ENCODE measurements around the gene DNM3. TPM values are rescaled to one million over a fixed set of nuclear protein-coding genes. Genes with fewer than 3 reads are reported as not detected.

Gene DNM3
- total RNA-seq, 1 experiment from 2014 or later = 1.2 TPM

DNA sequence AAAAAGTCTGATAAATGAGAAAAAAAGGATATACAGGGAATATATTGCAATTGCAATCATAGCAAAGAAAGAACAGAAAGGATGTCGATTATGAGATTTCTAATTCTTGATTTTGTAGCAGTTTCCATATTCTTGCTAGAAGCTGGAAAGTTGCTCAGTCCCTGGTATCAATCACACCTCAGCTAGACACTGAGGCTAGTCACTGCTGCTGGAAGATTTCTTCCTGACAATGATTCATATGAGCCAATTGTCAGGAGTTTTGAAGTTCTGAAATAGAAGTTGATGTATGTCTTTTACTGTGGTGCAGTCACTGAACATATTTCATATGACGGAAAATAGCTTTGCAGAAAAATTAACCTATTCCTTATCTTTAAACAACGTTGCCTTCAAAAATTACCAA is 370.8 kb downstream of the DNM3 start:
- Mint-ChIP-seq H3K4me3 (ENCODE audit: low read depth, unreplicated experiment) (no peak overlapping the region), H3K27ac (ENCODE audit: unreplicated experiment) (no peak overlapping the region), H3K4me1 (ENCODE audit: low read depth, unreplicated experiment) (no peaks in the 10 kb centered on the region), H3K27me3 (ENCODE audit: unreplicated experiment) (no peaks in the 10 kb centered on the region), H3K9me3 (ENCODE audit: low read depth, unreplicated experiment) (peaks cover 2% of the 10 kb centered on the region), H3K36me3 (ENCODE audit: insufficient read depth, unreplicated experiment) (no peaks in the 10 kb centered on the region)
- TF ChIP-seq, protein P1, sequence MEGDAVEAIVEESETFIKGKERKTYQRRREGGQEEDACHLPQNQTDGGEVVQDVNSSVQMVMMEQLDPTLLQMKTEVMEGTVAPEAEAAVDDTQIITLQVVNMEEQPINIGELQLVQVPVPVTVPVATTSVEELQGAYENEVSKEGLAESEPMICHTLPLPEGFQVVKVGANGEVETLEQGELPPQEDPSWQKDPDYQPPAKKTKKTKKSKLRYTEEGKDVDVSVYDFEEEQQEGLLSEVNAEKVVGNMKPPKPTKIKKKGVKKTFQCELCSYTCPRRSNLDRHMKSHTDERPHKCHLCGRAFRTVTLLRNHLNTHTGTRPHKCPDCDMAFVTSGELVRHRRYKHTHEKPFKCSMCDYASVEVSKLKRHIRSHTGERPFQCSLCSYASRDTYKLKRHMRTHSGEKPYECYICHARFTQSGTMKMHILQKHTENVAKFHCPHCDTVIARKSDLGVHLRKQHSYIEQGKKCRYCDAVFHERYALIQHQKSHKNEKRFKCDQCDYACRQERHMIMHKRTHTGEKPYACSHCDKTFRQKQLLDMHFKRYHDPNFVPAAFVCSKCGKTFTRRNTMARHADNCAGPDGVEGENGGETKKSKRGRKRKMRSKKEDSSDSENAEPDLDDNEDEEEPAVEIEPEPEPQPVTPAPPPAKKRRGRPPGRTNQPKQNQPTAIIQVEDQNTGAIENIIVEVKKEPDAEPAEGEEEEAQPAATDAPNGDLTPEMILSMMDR (IDR thresholded peaks at IDR 0.05; ENCODE audit: unreplicated experiment) = no peak
- intact Hi-C loops (cut with micrococcal nuclease; ENCODE audit: unreplicated experiment) = no loop called here
- CTCF ChIA-PET = no interaction called here
- DNase-seq = no peak
- no TSS peak for BruUV-seq (replicated peaks)

DNA sequence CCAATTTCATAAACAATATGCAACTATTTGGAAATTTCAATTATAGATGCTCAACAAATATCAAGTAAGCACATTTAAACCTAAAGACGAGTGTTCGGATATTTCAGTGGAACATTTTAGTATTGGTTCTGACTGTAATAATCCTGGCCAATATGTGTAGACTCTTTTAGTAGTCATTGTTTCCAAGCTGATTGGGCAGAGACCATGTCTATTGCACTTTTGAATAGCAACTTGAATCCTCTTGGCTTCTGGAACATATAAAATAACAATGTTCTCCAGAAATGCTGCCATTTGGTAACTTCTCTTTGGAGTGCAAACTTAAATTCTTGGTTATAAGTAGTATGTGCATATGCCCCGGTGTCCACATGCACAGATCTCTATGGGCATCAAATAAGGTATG is 373.7 kb downstream of the DNM3 start:
- Mint-ChIP-seq H3K4me1 (ENCODE audit: low read depth, unreplicated experiment) (no peaks in the 10 kb centered on the region), H3K27ac (ENCODE audit: unreplicated experiment) (no peak overlapping the region), H3K4me3 (ENCODE audit: low read depth, unreplicated experiment) (no peak overlapping the region), H3K9me3 (ENCODE audit: low read depth, unreplicated experiment) (no peaks in the 10 kb centered on the region), H3K27me3 (ENCODE audit: unreplicated experiment) (no peaks in the 10 kb centered on the region), H3K36me3 (ENCODE audit: insufficient read depth, unreplicated experiment) (no peaks in the 10 kb centered on the region)
- CTCF ChIA-PET = no interaction called here
- BruUV-seq (replicated peaks) = no TSS peak
- intact Hi-C loops (cut with micrococcal nuclease; ENCODE audit: unreplicated experiment) = no loop called here
- no peak for DNase-seq
- TF ChIP-seq, protein P1 (IDR thresholded peaks at IDR 0.05; ENCODE audit: unreplicated experiment) = no peak

DNA sequence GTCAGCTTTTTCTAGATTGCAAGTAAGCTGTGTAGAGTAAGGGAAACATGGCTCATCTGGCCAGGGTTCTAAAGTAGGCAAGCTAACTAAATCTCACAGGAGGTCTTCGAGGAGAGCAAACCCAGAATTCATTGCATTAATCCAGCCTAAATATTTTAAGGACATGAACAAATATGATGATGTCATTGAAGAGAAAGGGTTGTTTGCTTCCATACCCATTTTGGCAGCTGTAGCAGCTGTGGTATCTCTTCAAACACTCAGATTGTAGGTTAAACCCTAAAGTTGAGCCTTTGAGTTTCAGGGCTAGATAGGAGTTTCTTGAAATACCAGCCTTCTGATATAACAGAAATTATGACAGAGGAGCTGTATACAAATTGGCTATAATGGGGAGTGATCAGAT is 378.7 kb downstream of the DNM3 start:
- Mint-ChIP-seq H3K36me3 (ENCODE audit: insufficient read depth, unreplicated experiment) (no peaks in the 10 kb centered on the region), H3K4me3 (ENCODE audit: low read depth, unreplicated experiment) (no peak overlapping the region), H3K9me3 (ENCODE audit: low read depth, unreplicated experiment) (peaks cover 4% of the 10 kb centered on the region), H3K27me3 (ENCODE audit: unreplicated experiment) (no peaks in the 10 kb centered on the region), H3K27ac (ENCODE audit: unreplicated experiment) (no peak overlapping the region), H3K4me1 (ENCODE audit: low read depth, unreplicated experiment) (no peaks in the 10 kb centered on the region)
- CTCF ChIA-PET = no interaction called here
- no peak for DNase-seq
- BruUV-seq (replicated peaks) = no TSS peak
- TF ChIP-seq, protein P1 (IDR thresholded peaks at IDR 0.05; ENCODE audit: unreplicated experiment) = no peak
- intact Hi-C loops (cut with micrococcal nuclease; ENCODE audit: unreplicated experiment) = no loop called here

DNA sequence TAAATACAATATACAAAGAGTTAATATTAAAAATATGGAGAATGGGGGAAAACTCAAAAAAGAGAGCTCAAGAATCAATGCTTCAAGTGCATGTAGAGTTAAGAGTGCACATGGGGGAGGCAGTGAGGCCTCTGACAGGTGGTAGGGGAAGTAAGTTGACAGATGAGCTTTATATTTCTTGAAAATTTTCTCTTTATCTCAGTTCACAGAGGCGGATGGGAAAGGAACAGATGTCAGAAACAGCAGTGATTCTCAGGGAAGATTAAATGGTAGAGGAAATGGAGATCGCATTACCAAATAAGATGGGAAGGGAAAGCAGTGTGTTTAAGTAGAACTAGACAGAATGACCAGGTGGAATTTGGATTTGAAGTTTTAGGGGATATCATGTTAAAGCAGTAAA is 379.1 kb downstream of the DNM3 start:
- Mint-ChIP-seq H3K27me3 (ENCODE audit: unreplicated experiment) (no peaks in the 10 kb centered on the region), H3K4me3 (ENCODE audit: low read depth, unreplicated experiment) (no peak overlapping the region), H3K4me1 (ENCODE audit: low read depth, unreplicated experiment) (no peaks in the 10 kb centered on the region), H3K9me3 (ENCODE audit: low read depth, unreplicated experiment) (peaks cover 4% of the 10 kb centered on the region), H3K27ac (ENCODE audit: unreplicated experiment) (no peak overlapping the region), H3K36me3 (ENCODE audit: insufficient read depth, unreplicated experiment) (no peaks in the 10 kb centered on the region)
- TF ChIP-seq, protein P1 (IDR thresholded peaks at IDR 0.05; ENCODE audit: unreplicated experiment) = no peak
- BruUV-seq (replicated peaks) = no TSS peak
- CTCF ChIA-PET = no interaction called here
- intact Hi-C loops (cut with micrococcal nuclease; ENCODE audit: unreplicated experiment) = no loop called here
- DNase-seq = no peak

DNA sequence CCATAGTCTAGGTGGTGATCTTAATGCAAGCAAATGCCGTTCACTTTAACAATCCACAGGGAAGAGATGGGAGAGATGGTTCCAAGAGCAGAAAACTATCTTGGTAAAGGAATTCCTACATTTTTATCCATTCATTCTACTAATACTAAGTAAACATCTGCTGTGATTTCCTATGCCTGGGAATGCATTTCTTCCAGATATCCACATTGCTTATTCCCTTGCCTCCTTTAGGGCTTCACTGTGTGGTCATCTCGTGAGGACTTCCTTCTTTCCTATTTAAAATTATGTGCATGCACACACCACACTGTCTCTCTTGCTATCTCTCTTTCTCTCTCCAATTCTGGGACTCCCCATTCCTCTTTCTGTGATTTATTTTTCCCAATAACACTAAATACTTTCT is 380.1 kb downstream of the DNM3 start:
- BruUV-seq (replicated peaks) = no TSS peak
- TF ChIP-seq, protein P1 (IDR thresholded peaks at IDR 0.05; ENCODE audit: unreplicated experiment) = no peak

More for the DNA sequence above, 380.1 kb downstream of the DNM3 start:
- H3K27ac Mint-ChIP-seq (ENCODE audit: unreplicated experiment) = no peak overlapping the region
- no peaks in the 10 kb centered on the region for H3K4me1 Mint-ChIP-seq (ENCODE audit: low read depth, unreplicated experiment)
- CTCF ChIA-PET = no interaction called here
- DNase-seq = no peak
- H3K27me3 Mint-ChIP-seq (ENCODE audit: unreplicated experiment) = no peaks in the 10 kb centered on the region
- no peak overlapping the region for H3K4me3 Mint-ChIP-seq (ENCODE audit: low read depth, unreplicated experiment)
- H3K9me3 Mint-ChIP-seq (ENCODE audit: low read depth, unreplicated experiment) = peaks cover 4% of the 10 kb centered on the region
- intact Hi-C loops (cut with micrococcal nuclease; ENCODE audit: unreplicated experiment) = no loop called here
- H3K36me3 Mint-ChIP-seq (ENCODE audit: insufficient read depth, unreplicated experiment) = no peaks in the 10 kb centered on the region
